Posterior vena cava (tissue), 2 donors: Measurements from ENCODE around the gene CNOT11. TPM values are rescaled to one million over a fixed set of nuclear protein-coding genes. Genes with fewer than 3 reads are reported as not detected.
"Not testable (repeated sequence)": the region's sequence is repeated elsewhere in the genome, so short reads cannot be mapped to it uniquely, and the experiment has no call there.

Experiments
- DNase-seq: peaks from one replicate; pipeline ENCODE4 v3.0.0-alpha.2; 2020; ENCODE audit warnings: low spot score
- intact Hi-C, 2 donors: fragments of 100-400 bp; cut with DNase I; formaldehyde crosslinking; loops; one replicate each; pipeline versions ENCODE4 v1.14.1 to v1.14.2; 2022 to 2023
- long read RNA-seq, 2 donors: library from polyadenylated mRNA; unstranded; transcript quantifications; one replicate each; pipeline ENCODE4 v2.0.0, GENCODE V29; 2020 to 2021
- total RNA-seq, 2 donors: library from RNA; stranded (reverse); fragmentation: NEBNext Ultra II Directional; extraction: Animal tissue kit (Norgen Biotek cat#: 25700); gene quantifications; one replicate each; pipeline ENCODE4 v1.2.1, GENCODE V29; 2021
- donor health status: DM: yes; HTN: yes; CAD: no.
- donor health status: DM: yes; HTN: yes; CAD: no.

CNOT11 gene
- 10 to 100 TPM; 20.1 to 20.6 TPM for total RNA-seq
- long read RNA-seq, donor 1, transcript CNOT11-201 (7 exons, 2,599 nt) = major isoform, 17 of 27 reads
- long read RNA-seq, donor 1, partial matches to known transcripts = 2 of 27 reads
- long read RNA-seq, donor 1, other reads (novel, unspliced or antisense) = 8 of 27 reads
- long read RNA-seq, donor 2, partial matches to known transcripts = 0 of 2 reads
- long read RNA-seq, donor 2, other reads (novel, unspliced or antisense) = 0 of 2 reads

DNA sequence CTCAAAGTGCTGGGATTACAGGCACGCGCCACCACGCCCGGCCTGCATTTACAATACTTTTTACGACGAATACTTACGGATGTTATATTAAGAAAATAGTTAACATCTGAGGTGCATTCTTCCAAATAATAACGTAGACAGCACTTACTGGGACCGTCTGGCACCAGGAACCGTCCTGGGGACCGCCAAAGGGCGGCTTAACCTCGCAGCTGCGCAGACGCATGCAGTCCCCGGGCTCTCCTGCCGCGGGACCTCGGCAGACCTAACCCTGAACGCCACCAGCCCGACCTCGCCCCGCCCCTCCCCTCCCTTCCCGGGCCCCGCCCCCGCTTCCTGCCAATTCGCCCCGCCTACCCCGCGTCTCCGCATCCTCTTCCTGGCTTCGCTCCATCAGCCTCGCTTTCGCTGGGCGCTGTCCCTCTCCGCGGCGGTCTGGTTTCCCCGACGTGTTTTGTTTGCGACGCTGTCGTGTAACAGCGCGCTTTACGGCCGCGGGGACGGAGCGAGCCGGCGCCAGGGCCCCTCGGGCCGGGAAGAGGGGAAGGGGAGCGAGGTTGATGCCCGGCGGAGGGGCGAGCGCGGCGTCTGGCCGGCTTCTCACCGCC lies at the start of gene CNOT11:
TSS of gene CNOT11 (plus strand) at position 479 of the 605 bp plus-strand sequence. CDS start at position 558, 79 bp downstream.
- intact Hi-C loops = no loop called here
- peak; percentile 100 for DNase-seq

- intact Hi-C loops = loop anchor here (5.0 to 10.0 kb wide), 2 partner anchors 170 to 192 kb away; no protein-coding TSS in a partner anchor
Measured at GRCh38 chr2:101204400-101205115, 48.1 kb upstream of the CNOT11 start.

DNA sequence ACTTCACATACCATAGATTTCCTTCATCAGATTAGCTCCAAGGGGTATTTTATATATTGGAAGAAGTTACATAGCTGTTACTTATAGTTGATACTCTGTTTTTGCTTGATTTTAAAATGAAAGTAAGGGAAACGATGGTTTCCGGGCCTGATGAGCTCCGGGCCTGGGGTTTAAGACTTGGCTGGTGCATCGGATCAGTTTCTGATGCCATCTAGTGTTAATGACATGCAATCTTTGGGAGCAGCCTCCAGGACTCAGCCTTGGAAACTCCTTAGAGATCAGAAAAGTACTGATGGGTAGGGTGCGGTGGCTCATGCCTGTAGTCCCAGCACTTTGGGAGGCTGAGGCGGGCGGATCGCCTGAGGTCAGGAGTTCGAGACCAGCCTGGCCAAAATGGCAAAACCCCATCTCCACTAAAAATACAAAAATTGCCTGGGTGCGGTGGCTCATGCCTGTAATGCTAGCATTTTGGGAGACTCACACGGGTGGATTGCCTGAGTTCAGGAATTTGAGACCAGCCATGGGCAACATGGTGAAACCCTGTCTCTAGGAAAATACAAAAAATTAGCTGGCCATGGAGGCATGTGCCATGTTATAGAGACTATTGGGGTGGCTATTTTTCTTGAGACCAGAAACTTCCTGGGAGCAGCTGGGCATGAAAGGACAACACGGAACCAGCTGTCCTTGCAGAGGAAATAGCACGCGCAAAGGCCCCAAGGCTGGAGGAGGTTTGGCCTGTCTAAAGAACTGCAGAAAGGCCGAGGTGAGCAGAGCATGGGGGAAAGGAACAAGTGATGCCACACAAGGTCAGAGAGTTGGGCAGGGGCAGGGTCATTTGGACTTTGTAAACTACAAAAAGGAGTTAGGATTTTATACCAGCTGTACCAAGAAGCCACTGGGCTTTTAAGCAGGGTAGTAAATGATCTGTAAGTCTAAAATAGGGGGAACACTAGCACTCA lies 46.9 kb upstream of the CNOT11 start:
- no peak for DNase-seq
- intact Hi-C loops = loop anchor here in 1 of 2 donors (10.0 kb wide), 1 partner anchor 171 kb away; no protein-coding TSS in a partner anchor

More at GRCh38 chr2:101204400-101205115, 48.1 kb upstream of the CNOT11 start:
- DNase-seq = no peak

GRCh38 chr2:101208830-101209229 lies 43.9 kb upstream of the CNOT11 start:
- intact Hi-C loops = loop anchor here in 1 of 2 donors (10.0 kb wide), 1 partner anchor 174 kb away; no protein-coding TSS in a partner anchor
- DNase-seq = no peak

- no peak for DNase-seq
- intact Hi-C loops = no loop called here
Measured at GRCh38 chr2:101219246-101219645, 33.4 kb upstream of the CNOT11 start.

DNA sequence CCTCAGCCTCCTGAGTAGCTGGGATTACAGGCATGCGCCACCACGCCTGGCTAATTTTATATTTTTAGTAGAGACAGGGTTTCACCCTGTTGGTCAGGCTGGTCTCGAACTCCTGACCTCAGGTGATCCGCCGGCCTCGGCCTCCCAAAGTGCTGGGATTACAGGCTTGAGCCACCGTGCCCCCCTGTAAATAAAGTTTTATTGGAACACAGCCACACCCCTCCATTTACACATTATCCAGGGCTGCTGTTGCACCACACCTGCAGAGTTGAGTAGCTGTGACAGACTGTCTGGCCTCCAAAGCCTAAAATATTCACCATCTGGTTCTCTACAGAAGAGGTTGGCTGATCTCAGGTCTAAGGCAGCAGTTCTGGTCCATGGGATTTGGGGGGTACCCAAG lies 32.6 kb upstream of the CNOT11 start:
- intact Hi-C loops, DNase-seq: not testable (repeated sequence)

GRCh38 chr2:101223814-101224231 lies 28.9 kb upstream of the CNOT11 start:
- intact Hi-C loops = no loop called here
- no peak for DNase-seq

DNA sequence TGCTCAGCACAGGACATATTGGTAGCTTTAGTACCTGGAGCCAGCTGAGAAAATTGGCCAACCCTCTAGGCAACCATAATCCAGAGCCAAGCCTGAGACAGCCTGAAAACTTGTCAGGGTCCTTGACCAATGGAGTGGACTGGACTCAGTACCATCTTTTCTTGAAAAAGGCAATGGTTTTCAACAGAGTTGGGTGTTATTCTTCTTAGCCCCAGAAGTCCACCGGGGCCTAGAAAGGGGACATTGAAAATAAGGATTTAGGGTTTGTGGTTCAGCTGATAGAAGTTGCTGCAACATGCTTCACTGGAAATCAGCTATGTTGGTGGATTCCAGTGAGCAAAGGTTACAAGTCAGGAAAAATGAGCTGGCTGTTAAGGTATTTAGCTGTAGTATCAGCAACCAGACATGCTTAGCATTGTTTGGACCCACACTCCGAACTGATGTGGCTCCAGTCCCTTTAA lies 22.1 kb upstream of the CNOT11 start:
- intact Hi-C loops = no loop called here
- DNase-seq = no peak

GRCh38 chr2:101231240-101231639 lies 21.4 kb upstream of the CNOT11 start:
- intact Hi-C loops = no loop called here
- DNase-seq = no peak

DNA sequence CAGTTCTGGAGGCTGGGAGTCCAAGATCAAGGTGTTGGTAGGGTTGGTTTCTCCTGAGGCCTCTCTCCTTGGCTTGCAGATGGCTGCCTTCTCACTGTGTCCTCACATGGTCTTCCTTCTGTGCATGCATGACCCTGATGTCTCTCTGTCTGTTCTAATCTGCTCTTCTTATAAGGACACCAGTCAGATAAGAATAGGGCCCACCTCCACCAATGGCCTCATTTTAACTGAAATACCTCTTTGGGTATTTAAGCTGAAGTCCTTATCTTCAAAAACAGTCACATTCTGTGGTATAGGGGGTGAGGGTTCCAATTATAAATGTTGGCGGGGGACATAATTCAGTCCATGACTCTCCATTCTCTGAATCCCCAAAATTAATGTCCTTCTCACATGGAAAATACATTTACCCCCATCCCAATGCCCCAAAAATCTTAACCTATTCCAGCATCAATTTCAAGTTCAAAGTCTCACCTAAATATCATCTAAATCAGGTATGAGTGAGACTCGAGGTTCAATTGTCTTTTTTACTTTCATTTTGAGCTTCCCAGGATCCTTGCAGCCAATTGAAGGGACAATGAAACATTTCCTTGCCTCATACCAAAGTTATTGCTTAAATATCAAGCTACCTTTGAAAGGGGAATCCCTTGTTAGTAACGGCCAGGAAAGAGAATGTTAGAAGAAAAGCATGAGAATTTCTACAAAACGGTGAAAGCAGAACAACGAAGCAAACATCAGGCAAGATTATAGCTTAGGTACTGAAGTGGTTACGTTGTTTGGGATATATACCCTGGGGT lies 20.6 kb upstream of the CNOT11 start:
- no peak for DNase-seq
- intact Hi-C loops = no loop called here

GRCh38 chr2:101232770-101233169 lies 19.9 kb upstream of the CNOT11 start:
- intact Hi-C loops = no loop called here
- no peak for DNase-seq

DNA sequence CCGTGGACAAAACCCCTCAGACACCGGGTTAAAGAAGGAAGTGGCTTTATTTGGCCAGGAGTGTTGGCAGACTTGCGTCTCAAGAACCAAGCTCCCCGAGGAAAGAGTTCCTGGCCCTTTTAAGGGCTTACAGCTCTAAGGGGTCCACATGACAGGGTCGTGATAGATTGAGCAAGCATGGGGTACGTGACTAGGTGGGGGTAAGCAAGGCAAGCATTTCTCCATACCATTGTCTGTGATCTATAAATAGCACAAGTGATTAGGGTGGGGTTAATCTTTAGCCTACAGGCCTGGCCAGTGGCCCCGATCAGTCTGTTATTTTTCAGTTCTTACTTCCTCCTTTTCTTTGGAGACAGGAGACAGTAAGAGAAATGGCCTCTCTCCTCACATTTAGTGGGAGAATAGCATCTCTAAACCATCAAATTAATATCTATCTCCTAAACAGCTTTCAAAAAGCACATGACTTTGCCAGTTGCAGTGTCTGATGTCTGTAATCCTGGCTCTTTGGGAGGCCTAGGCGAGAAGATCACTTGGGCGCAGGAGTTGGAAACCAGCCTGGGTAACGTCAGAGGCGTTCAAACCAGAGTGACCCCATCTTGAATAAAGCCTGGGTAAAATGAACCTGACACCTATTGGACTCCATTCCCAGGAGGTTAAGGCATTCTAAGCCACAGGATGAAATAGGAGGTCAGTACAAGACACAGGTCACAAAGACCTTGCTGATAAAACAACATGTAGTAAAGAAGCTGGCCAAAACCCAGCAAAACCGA lies 18.3 kb upstream of the CNOT11 start:
- intact Hi-C loops = no loop called here
- no peak for DNase-seq

DNA sequence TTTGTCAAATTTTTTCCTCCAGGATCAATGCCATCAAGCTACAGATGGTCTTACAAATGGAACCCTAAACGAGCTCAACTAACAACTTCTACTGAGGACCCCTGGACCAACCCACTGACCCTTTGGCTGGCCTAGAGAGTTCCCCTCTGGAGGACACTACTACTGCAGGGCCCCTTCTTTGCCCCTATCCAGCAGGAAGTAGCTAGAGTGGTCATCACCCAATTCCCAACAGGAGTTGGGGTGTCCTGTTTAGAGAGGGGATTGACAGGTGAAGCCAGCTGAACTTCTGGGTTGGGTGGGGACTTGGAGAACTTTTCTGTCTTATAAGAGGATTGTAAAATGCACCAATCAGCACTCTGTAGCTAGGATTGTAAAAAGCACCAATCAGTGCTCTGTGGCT lies 16.7 kb upstream of the CNOT11 start:
- intact Hi-C loops, DNase-seq: not testable (repeated sequence)

DNA sequence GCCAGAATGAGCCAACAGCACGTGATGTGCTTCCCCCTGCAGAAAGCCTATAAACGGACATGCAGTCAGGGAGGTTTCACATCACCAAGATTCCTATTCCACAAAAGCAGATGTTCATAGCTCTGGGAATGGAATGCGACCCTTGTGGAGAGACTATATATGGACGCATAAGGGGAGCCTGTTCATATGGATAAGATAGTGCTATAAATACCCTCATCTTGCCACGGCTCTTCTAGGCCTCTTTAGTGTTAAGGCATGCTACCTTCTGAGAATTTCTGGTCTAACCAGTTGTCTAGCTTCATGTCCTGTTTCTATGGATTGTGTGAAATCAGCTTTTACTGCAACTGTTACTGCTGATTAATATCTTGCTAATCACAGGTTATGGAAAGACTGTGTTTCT lies 14.7 kb upstream of the CNOT11 start:
- DNase-seq, intact Hi-C loops: not testable (repeated sequence)

DNA sequence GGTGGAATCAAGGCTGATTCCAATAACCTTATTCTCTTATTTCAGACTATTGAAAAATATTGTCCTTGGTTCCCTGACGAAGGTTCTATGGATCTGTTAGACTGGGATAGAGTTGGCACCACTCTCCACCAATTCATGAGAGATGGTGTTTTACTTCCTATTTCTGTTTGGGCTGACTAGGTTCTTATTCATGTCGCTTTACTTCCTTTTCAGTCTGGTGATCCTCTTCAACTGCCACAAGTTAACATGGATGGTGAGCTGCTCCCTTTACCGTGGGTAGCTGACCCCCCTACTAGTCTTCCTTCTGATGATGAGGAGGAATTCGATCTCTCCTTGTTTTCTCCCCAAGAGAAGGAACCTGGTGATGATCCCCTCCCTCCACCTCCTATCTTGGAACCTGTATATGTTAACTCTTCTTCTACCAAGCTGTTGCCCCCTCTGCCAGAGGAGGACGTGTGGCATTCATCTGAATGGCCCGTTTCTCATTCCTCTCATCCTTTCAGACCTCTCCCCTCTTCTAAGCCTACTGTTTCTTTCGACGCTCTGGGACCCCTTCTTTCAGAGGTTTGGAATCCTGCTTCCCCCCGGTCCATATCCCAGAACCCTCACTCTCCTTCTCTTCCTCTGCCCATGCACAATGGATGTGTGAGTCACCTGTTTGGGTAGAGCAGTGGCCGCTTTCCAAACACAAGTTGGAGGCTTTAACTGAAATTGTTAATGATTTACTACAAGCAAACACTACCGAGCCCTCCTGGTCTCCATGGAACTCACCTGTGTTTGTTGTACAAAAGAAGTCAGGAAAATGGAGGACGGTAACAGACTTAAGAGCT lies 13.5 kb upstream of the CNOT11 start:
- intact Hi-C loops = no loop called here
- no peak for DNase-seq

DNA sequence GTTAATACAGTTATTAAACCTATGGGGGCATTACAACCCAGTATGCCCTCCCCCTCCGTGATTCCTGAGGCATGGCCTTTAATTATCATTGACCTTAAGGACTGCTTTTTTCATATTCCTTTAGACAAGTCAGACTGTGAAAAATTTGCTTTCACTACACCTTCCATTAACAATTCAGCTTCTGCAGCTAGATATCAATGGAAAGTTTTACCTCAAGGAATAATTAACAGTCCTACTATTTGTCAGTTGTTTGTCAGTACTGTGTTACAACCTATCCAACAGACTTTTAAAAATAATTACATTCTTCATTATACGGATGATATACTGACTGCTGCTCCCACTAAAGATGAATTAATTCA lies 12.9 kb upstream of the CNOT11 start:
- intact Hi-C loops, DNase-seq: not testable (repeated sequence)

- DNase-seq, intact Hi-C loops: not testable (repeated sequence)
Measured at GRCh38 chr2:101240694-101241093, 12.0 kb upstream of the CNOT11 start.
